Tibial nerve (tissue), 4 donors: Measurements from ENCODE around the gene GRAMD1A. TPM values are rescaled to one million over a fixed set of nuclear protein-coding genes. Genes with fewer than 3 reads are reported as not detected.
A peak's percentile ranks its signal among the peaks of the same experiment; 100 is the strongest.
"Not testable (repeated sequence)": the region's sequence is repeated elsewhere in the genome, so short reads cannot be mapped to it uniquely, and the experiment has no call there.

Source experiments
- DNase-seq, 2 donors: peaks; one replicate each; pipeline ENCODE4 v3.0.0-alpha.2; 2019; ENCODE audit warnings: low spot score in 2 of 2
- H3K27ac ChIP-seq, 4 donors: fragments of 200-600 bp; sonication (generic) in 3 of 4; one replicate each; pipeline ENCODE4 v1.5.1; 2017 to 2019; ENCODE audit warnings: mild to moderate bottlenecking in 1 of 4
- H3K27me3 ChIP-seq, 2 donors: fragments of 200-600 bp; sonication (generic) in 1 of 2; one replicate each; pipeline versions ENCODE4 v1.5.1 to v1.6.0; 2017 to 2019
- H3K36me3 ChIP-seq, 3 donors: fragments of 200-600 bp; sonication (generic); one replicate each; pipeline ENCODE4 v1.5.1; 2018 to 2019
- H3K4me1 ChIP-seq, 4 donors: fragments of 200-600 bp; sonication (generic) in 3 of 4; one replicate each; pipeline ENCODE4 v1.5.1; 2017 to 2019
- H3K4me3 ChIP-seq, 4 donors: fragments of 200-600 bp; sonication (generic) in 3 of 4; one replicate each; pipeline ENCODE4 v1.5.1; 2017 to 2019; ENCODE audit warnings: mild to moderate bottlenecking in 1 of 4, moderate library complexity in 1 of 4
- H3K9me3 ChIP-seq, 4 donors: fragments of 200-600 bp; sonication (generic) in 3 of 4; one replicate each; pipeline ENCODE4 v1.5.1; 2017 to 2019
- CTCF ChIP-seq, 5 experiments: fragments of 200-600 bp in 3 of 5; fragments of 450-650 bp in 2 of 5; sonication (generic) in 3 of 5; IDR thresholded peaks; one replicate each; pipeline ENCODE4 v1.5.1; 2016 to 2019; ENCODE audit warnings: antibody characterized with exemption in 5 of 5, mild to moderate bottlenecking in 3 of 5, moderate library complexity in 2 of 5
- EP300 ChIP-seq, 2 donors: sonication (generic); formaldehyde crosslinking; IDR thresholded peaks; one replicate each; pipeline ENCODE4 v1.6.1; 2017; ENCODE audit warnings: antibody characterized with exemption in 2 of 2, mild to moderate bottlenecking in 1 of 2
- POLR2A ChIP-seq, 2 donors: fragments of 450-650 bp; IDR thresholded peaks; one replicate each; pipeline ENCODE4 v1.6.1; 2017; ENCODE audit warnings: antibody characterized with exemption in 2 of 2, mild to moderate bottlenecking in 2 of 2, moderate library complexity in 2 of 2
- WGBS, 2 donors: methylation state at CpG; one replicate each; pipeline ENCODE4 v1.1.5; 2018; 5-methylcytosine and 5-hydroxymethylcytosine counted together
- total RNA-seq, 4 donors: library from RNA; depleted of rRNA; stranded (reverse); fragments of >200 nt; gene quantifications; one replicate each; pipeline ENCODE4 v1.1.0, GENCODE V29; 2016

The GRAMD1A gene
- total RNA-seq, 4 donors from 2014 or later, result 53.1 to 108 (median 61.6) TPM

- no peaks in the 10 kb centered on the region for H3K36me3 ChIP-seq
- 79 to 86% methylated on average over 12 to 17 of the region's 17 CpGs for WGBS, 2 donors
- TF ChIP-seq CTCF (IDR thresholded peaks at IDR 0.05) (no peak), POLR2A (IDR thresholded peaks at IDR 0.05) (no peak), EP300 (IDR thresholded peaks at IDR 0.05) (no peak)
- no peaks in the 10 kb centered on the region for H3K27me3 ChIP-seq
- H3K9me3 ChIP-seq, result no peaks in the 10 kb centered on the region
- no peak overlapping the region for H3K4me3 ChIP-seq
- peaks cover 0 to 58% (median 22%) of the 10 kb centered on the region in 4 donors for H3K4me1 ChIP-seq
- peak overlapping the region in 2 of 4 donors; percentile 40 to 100 for H3K27ac ChIP-seq
- DNase-seq, result no peak
Measured at GRCh38 chr19:34994643-34995541, 5.2 kb upstream of the GRAMD1A start.

GRCh38 chr19:34995551-34995950 lies 4.6 kb upstream of the GRAMD1A start:
- Histone ChIP-seq H3K27me3 (no peaks in the 10 kb centered on the region), H3K4me1 (peaks cover 0 to 58% (median 22%) of the 10 kb centered on the region in 4 donors), H3K9me3 (no peaks in the 10 kb centered on the region), H3K36me3 (no peaks in the 10 kb centered on the region), H3K4me3 (no peak overlapping the region), H3K27ac (peak overlapping the region in 1 of 4 donors; percentile 100)
- WGBS, 2 donors, result 94 to 95% methylated on average over 8 of the region's 8 CpGs
- DNase-seq, result no peak
- TF ChIP-seq POLR2A (IDR thresholded peaks at IDR 0.05), result no peak
- TF ChIP-seq CTCF (IDR thresholded peaks at IDR 0.05), result no peak
- TF ChIP-seq EP300 (IDR thresholded peaks at IDR 0.05), result no peak

- no peak for TF ChIP-seq EP300 (IDR thresholded peaks at IDR 0.05)
- no peak for TF ChIP-seq POLR2A (IDR thresholded peaks at IDR 0.05)
- TF ChIP-seq CTCF (IDR thresholded peaks at IDR 0.05), result no peak
- 48 to 56% methylated on average over 8 of the region's 8 CpGs for WGBS, 2 donors
Measured at GRCh38 chr19:34997071-34997617, 3.0 kb upstream of the GRAMD1A start.

GRCh38 chr19:34998224-34998623 lies 1.9 kb upstream of the GRAMD1A start:
- not testable (repeated sequence) for H3K9me3 ChIP-seq, H3K4me3 ChIP-seq, H3K36me3 ChIP-seq, DNase-seq, H3K27me3 ChIP-seq
- 92 to 95% methylated on average over 7 of the region's 7 CpGs for WGBS, 2 donors
- peak overlapping the region in 3 of 4 donors; percentile 98 to 100 (median 99) for H3K27ac ChIP-seq
- peaks cover 0 to 82% (median 26%) of the 10 kb centered on the region in 4 donors for H3K4me1 ChIP-seq

More at GRCh38 chr19:34997071-34997617, 3.0 kb upstream of the GRAMD1A start:
- Histone ChIP-seq H3K36me3 (peaks cover 0 to 2% (median 0%) of the 10 kb centered on the region in 3 donors), H3K4me1 (peaks cover 0 to 71% (median 24%) of the 10 kb centered on the region in 4 donors), H3K4me3 (no peak overlapping the region), H3K27me3 (no peaks in the 10 kb centered on the region), H3K9me3 (no peaks in the 10 kb centered on the region), H3K27ac (peak overlapping the region in 3 of 4 donors; percentile 69 to 100 (median 74))
- DNase-seq, result no peak

GRCh38 chr19:34998777-34999497 lies 1.2 kb upstream of the GRAMD1A start:
- WGBS, 2 donors, result 37 to 49% methylated on average over 13 of the region's 13 CpGs
- Histone ChIP-seq H3K36me3 (peaks cover 0 to 8% (median 0%) of the 10 kb centered on the region in 3 donors), H3K9me3 (no peaks in the 10 kb centered on the region), H3K4me1 (peaks cover 0 to 89% (median 29%) of the 10 kb centered on the region in 4 donors), H3K27me3 (no peaks in the 10 kb centered on the region), H3K4me3 (peak overlapping the region; percentile 59 to 99 (median 78)), H3K27ac (peak overlapping the region; percentile 96 to 100 (median 98))
- TF ChIP-seq POLR2A (IDR thresholded peaks at IDR 0.05), result no peak
- TF ChIP-seq EP300 (IDR thresholded peaks at IDR 0.05), result no peak
- TF ChIP-seq CTCF (IDR thresholded peaks at IDR 0.05), result no peak
- no peak for DNase-seq
